Measurements from ENCODE around the gene HOXD3. TPM values are rescaled to one million over a fixed set of nuclear protein-coding genes. Genes with fewer than 3 reads are reported as not detected.

HOXD3 gene
- total RNA-seq, 2 experiments from 2014 or later, result not detected

DNA sequence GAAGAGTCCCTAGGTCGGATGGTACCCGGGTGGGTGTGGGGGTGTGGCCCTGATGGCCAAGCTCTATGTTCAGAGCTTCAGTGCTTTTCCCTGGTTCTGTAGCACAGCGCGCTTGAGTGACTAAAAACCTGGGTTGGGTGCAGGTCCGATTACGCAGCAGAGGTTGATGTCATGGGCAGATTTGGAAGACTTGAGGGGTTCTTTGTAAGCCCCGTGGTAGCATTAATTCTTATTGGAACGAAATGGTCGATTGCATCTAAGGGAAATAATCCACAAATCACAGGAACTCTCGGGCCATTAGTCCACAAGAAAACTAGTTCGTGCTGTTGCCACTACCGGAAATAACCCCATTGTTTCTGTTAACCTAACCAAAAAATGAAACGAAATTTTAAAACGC lies 18.6 kb upstream of the HOXD3 start:
- Mint-ChIP-seq H3K27me3 (ENCODE audit: low read depth) (peaks cover 86% of the 10 kb centered on the region), H3K9me3 (peaks cover 5% of the 10 kb centered on the region), H3K27ac (no peak overlapping the region), H3K4me3 (no peak overlapping the region), H3K36me3 (ENCODE audit: low read depth) (peaks cover 3% of the 10 kb centered on the region), H3K4me1 (ENCODE audit: low read depth) (peaks cover 26% of the 10 kb centered on the region)
- no peak for DNase-seq
- CTCF ChIA-PET, result interaction anchor here (0.9 to 5.3 kb wide), 8 partner anchors 9 to 416 kb away, joined by 3 to 93 read pairs (median 7); no protein-coding TSS in a partner anchor
- intact Hi-C loops (cut with micrococcal nuclease), result loop anchor here (1.0 kb wide), 1 partner anchor 8 kb away; no protein-coding TSS in a partner anchor

DNA sequence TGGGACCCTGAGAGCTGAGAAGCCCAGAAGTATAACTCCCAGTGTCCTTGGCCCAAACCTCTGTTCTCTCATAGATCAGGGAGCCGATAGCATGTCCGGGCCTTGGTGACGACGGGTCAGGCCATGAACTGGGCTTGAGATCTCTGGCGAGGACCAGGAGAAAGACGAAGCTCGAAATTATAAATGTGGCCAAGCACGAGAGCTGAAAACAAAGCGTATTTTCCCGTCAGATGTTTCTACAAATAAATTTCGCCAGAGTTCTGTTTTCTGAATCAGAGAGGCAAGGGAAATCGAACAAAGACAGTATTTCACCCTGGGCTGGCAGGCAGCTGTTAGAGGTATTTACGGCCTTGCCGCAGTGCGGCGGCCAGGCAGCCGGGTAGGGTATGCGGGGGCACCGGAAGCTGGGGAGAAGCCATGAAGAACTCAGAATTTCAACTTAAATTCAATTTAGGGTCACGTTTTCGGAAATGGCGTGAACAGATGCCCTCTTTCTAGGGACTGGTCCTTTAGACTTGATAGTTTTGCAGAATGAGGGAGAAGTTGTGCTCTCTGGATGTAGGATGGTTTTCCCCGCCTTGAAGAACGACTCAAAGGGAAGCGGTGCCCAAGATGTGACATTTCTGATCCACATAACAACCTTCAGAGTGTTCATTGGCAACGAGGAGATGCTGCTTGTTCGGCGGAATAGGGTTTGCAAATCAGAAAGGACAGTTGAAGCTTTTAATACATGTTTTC lies 18.0 kb upstream of the HOXD3 start:
- intact Hi-C loops (cut with micrococcal nuclease), result loop anchor here (1.0 kb wide), 1 partner anchor 9 kb away; no protein-coding TSS in a partner anchor

DNA sequence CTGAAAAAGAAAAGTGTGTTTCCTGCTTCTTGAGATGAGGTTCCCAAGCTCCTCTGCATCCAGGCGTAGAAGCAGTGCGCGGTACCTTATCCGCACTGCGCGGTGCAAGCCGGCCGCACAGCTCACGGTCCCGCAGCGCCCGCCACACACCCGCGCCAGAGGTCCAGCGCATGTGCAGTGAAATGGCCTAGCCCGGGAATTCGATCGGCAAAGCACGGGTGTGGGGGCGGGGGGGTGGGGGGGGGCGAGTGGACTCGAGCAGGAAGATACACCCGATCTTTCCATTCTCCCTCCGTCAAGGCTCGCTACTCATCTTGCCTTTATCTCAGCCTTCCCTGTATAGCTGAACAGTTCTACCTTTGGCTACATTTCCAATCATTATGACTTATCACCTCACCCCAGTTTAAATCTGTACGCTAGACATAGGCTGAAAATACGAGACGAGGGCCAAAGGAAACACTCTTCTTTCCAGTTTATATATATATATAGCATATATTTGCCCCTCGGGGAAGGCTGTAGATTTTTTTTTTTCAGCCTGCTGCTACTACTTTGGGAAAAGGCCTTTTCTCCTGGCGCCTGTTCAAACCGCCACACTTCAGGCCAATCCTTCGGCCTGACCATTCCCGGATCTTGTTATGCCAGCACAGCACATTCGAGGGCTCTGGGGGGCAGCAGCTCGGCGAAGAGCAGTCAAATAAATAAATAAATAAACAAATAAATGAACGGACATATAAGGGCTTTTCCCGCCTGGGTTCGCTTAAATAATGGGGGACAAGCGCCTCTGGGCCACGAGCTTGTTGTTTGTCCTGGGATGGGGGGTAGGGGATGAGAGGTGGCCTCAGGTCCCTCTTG lies 17.2 kb upstream of the HOXD3 start:
- Mint-ChIP-seq H3K27me3 (ENCODE audit: low read depth) (peaks cover 83% of the 10 kb centered on the region), H3K9me3 (peaks cover 5% of the 10 kb centered on the region), H3K4me3 (no peak overlapping the region), H3K27ac (no peak overlapping the region), H3K36me3 (ENCODE audit: low read depth) (peaks cover 3% of the 10 kb centered on the region), H3K4me1 (ENCODE audit: low read depth) (peaks cover 26% of the 10 kb centered on the region)
- intact Hi-C loops (cut with micrococcal nuclease), result loop anchor here (1.0 kb wide), 5 partner anchors 193 to 512 kb away; no protein-coding TSS in a partner anchor
- DNase-seq, result no peak
- CTCF ChIA-PET, result interaction anchor here (0.6 to 5.3 kb wide), 29 partner anchors 8 to 1008 kb away, joined by 3 to 93 read pairs (median 5); partner anchors contain the start of gene HOXD4

More for the DNA sequence above, 18.0 kb upstream of the HOXD3 start:
- DNase-seq, result no peak
- CTCF ChIA-PET, result interaction anchor here (0.7 to 5.3 kb wide), 13 partner anchors 9 to 515 kb away, joined by 3 to 93 read pairs (median 5); no protein-coding TSS in a partner anchor
- H3K27me3 Mint-ChIP-seq (ENCODE audit: low read depth), result peaks cover 85% of the 10 kb centered on the region
- H3K4me1 Mint-ChIP-seq (ENCODE audit: low read depth), result peaks cover 26% of the 10 kb centered on the region
- no peak overlapping the region for H3K27ac Mint-ChIP-seq
- no peak overlapping the region for H3K4me3 Mint-ChIP-seq
- peaks cover 5% of the 10 kb centered on the region for H3K9me3 Mint-ChIP-seq
- H3K36me3 Mint-ChIP-seq (ENCODE audit: low read depth), result peaks cover 3% of the 10 kb centered on the region

DNA sequence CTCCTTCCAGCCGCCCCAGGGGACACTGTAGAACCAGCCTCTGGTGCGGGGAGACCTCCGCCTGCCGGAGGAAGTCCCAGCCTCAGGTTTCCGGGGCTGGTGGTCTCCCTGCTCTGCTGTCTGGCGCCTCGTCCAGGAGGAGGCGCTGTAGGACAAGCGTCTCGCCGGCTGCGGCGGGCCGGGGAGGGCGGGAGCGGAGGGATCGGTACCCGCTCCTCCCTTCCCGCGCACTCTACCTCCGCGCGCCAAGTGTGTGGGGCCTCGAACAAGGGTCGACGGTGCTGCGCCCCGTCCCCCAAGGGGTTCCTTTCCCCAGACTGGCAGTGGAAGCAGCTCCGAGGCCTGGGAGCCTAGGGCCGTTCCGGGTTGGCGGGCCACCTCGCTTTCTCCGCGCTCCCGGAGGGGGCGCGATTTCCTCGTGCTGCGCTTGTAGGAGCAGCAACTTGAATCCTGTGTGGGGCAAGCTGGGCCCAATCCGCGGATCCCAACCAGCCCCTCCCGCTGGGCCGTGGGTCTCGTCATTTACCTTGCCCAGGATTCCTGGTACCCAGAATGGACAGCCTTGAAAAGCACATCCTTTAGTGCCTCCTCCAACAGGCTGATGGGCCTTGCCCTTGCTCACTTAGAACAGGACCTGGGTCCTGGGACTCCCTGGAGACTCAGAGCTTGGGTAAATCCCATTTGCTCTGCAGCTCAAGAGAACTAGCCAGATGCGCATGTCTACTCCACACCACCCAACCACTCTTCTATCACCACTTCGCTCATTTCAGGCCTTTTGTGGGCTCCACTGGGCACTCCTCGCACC lies 16.4 kb upstream of the HOXD3 start:
- Mint-ChIP-seq H3K9me3 (peaks cover 5% of the 10 kb centered on the region), H3K4me3 (peak overlapping the region; percentile 42), H3K27me3 (ENCODE audit: low read depth) (peaks cover 83% of the 10 kb centered on the region), H3K4me1 (ENCODE audit: low read depth) (peaks cover 21% of the 10 kb centered on the region), H3K36me3 (ENCODE audit: low read depth) (peaks cover 3% of the 10 kb centered on the region), H3K27ac (no peak overlapping the region)
- CTCF ChIA-PET, result interaction anchor here (0.5 to 5.3 kb wide), 35 partner anchors 10 to 1489 kb away, joined by 3 to 93 read pairs (median 5); partner anchors contain the start of gene HOXD4
- peak; percentile 74 for DNase-seq
- intact Hi-C loops (cut with micrococcal nuclease), result loop anchor here (1.0 kb wide), 5 partner anchors 193 to 512 kb away; no protein-coding TSS in a partner anchor

DNA sequence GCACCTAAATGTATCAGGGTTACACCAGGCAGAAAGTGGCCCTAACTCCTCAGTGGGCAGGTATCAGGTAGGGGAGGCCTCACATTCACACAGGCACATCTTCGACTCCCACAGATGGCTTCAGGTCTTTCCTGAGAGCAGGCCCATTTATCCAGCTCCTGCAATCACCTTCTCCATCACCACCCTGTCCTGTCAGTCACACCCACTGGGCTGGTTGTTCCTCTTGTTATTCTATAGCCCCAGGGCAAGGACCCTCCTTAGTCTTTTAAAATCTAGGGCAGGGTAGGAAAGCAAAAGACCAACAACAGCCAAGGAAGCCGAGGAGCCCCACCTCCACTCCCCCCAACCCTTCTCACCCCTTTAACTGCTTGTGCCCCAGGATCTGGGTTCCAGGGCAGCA lies 14.8 kb upstream of the HOXD3 start:
- no peak for DNase-seq
- peaks cover 16% of the 10 kb centered on the region for H3K4me1 Mint-ChIP-seq (ENCODE audit: low read depth)
- CTCF ChIA-PET, result interaction anchor here (1.1 to 5.3 kb wide), 2 partner anchors 312 to 495 kb away, joined by 5 to 93 read pairs; no protein-coding TSS in a partner anchor

DNA sequence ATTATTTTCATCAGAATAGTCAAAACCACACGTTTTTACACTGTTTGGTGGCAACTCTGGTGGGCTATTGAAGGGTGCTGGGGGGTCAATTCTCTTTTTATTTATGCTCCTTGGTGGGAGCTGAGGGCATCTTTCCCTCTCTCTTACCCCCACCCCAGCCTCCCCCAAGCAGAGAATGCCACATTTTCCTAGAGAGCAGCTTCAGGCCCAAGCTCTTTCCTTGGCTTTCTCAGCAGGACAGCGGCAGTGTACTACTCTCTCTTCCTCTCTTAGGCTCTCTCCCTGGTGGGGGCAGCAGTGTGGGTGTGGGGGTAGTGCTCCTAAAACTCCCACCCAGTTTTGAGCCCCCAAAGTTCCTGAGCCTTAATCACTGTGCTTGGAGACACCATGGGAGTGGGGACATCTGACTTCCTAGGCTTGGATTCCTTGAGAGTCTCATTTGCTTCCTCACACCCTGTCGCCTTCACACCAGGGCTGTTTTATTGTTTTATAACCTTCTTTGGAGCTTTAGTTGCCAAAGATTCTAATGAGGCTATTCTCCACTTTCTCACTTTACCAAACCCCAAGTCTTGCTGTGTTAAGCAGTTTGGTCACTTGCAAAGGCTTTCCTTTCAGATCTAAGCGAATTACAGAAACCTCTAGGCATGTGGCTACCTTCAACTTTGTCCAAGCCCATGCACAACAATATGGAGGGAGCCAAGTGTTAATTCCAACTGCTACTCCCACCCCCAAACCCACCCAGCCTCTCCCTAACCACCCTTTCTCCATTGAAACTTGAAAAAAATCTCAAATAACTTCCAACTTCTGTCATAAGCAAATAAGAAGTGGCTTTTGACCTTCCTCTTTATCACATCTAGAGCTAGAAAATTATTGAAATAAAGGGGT lies 11.8 kb upstream of the HOXD3 start:
- no peak for DNase-seq
- H3K36me3 Mint-ChIP-seq (ENCODE audit: low read depth), result no peaks in the 10 kb centered on the region
- peaks cover 14% of the 10 kb centered on the region for H3K4me1 Mint-ChIP-seq (ENCODE audit: low read depth)
- H3K9me3 Mint-ChIP-seq, result no peaks in the 10 kb centered on the region
- CTCF ChIA-PET, result interaction anchor here (1.1 kb wide), 2 partner anchors 10 to 14 kb away, joined by 4 to 5 read pairs; no protein-coding TSS in a partner anchor
- intact Hi-C loops (cut with micrococcal nuclease), result no loop called here
- no peak overlapping the region for H3K4me3 Mint-ChIP-seq
- H3K27ac Mint-ChIP-seq, result no peak overlapping the region
- H3K27me3 Mint-ChIP-seq (ENCODE audit: low read depth), result peaks cover 87% of the 10 kb centered on the region

More for the DNA sequence above, 14.8 kb upstream of the HOXD3 start:
- intact Hi-C loops (cut with micrococcal nuclease), result no loop called here
- H3K27ac Mint-ChIP-seq, result no peak overlapping the region
- peaks cover 3% of the 10 kb centered on the region for H3K36me3 Mint-ChIP-seq (ENCODE audit: low read depth)
- H3K9me3 Mint-ChIP-seq, result peaks cover 5% of the 10 kb centered on the region
- H3K27me3 Mint-ChIP-seq (ENCODE audit: low read depth), result peaks cover 85% of the 10 kb centered on the region
- no peak overlapping the region for H3K4me3 Mint-ChIP-seq

DNA sequence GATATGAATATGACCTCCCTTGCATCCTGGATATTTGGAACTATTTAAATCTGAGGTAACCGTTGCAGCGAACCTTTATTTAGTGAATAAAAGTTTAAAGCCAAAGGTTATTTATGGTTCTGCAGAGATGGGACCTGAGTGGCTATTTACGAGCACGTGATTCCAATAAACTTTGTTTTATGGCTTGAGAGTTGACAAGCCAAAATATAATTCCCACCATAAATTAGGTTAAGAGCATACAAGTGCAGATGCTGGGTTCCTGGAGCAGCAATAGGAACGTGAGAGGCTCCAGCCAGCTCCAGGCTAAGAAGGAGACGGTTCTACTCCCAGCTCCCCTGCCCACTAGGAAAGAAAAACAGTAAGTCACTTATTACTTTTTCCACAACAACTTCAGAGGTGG lies 11.0 kb upstream of the HOXD3 start:
- CTCF ChIA-PET, result no interaction called here
- H3K36me3 Mint-ChIP-seq (ENCODE audit: low read depth), result no peaks in the 10 kb centered on the region
- no peak for DNase-seq
- H3K27ac Mint-ChIP-seq, result no peak overlapping the region
- H3K4me1 Mint-ChIP-seq (ENCODE audit: low read depth), result peaks cover 11% of the 10 kb centered on the region
- H3K9me3 Mint-ChIP-seq, result no peaks in the 10 kb centered on the region
- H3K4me3 Mint-ChIP-seq, result no peak overlapping the region
- H3K27me3 Mint-ChIP-seq (ENCODE audit: low read depth), result peaks cover 90% of the 10 kb centered on the region
- intact Hi-C loops (cut with micrococcal nuclease), result no loop called here

DNA sequence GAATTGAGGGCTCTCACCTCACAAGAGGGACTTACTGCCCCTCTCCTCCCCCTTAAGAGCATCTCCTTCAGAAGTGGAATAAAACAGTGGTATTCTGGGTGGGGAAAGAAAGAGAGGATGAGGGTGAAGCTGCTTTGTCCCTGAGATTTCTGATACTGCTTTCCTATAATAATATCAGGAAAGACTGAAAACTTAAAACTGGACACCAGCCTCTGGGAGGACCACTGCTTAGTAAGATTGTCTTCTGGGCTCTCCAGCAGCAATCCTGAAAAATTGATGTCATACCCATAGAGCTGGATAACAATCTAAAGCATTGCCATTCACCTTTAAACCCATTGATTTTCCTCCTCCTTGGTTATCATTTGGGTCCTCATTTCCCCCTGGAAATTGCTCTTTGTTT lies 10.5 kb upstream of the HOXD3 start:
- Mint-ChIP-seq H3K27ac (no peak overlapping the region), H3K9me3 (no peaks in the 10 kb centered on the region), H3K27me3 (ENCODE audit: low read depth) (peaks cover 90% of the 10 kb centered on the region), H3K4me3 (no peak overlapping the region), H3K4me1 (ENCODE audit: low read depth) (peaks cover 12% of the 10 kb centered on the region), H3K36me3 (ENCODE audit: low read depth) (no peaks in the 10 kb centered on the region)
- intact Hi-C loops (cut with micrococcal nuclease), result no loop called here
- no peak for DNase-seq
- CTCF ChIA-PET, result no interaction called here

DNA sequence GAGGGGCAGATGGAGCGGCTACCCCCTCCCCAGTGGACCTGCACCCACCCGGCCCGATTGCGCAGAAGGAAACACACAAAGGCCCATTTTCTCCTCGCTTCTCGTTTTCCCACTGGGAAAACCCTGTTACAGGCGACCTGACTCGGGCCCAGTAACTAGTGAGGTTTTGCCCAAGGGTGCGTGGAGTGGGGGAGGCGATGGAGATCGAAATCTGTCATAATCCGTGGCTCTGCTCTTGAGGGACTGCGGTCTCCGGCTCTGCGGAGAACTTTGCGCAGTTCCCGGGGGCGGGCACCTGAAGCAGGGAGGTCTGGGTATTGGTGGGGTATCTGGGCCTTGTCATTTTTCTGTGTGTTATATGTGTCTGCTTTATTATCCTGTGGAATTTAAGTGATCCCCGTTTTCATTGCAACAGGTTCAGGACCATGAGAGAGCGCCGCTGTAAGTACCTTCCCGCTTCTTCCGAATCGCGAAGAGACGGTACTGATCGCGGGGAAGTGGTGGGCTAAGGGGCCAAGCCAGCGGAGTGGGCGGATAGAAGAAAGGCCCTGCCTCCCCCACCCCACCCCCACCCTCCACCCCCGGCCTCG lies 9.8 kb upstream of the HOXD3 start:
- CTCF ChIA-PET, result interaction anchor here (1.2 kb wide), 1 partner anchor 8 kb away, joined by 3 read pairs; no protein-coding TSS in a partner anchor
- peaks cover 12% of the 10 kb centered on the region for H3K4me1 Mint-ChIP-seq (ENCODE audit: low read depth)
- H3K36me3 Mint-ChIP-seq (ENCODE audit: low read depth), result no peaks in the 10 kb centered on the region
- H3K9me3 Mint-ChIP-seq, result no peaks in the 10 kb centered on the region
- H3K4me3 Mint-ChIP-seq, result no peak overlapping the region
- no peak overlapping the region for H3K27ac Mint-ChIP-seq
- intact Hi-C loops (cut with micrococcal nuclease), result no loop called here
- H3K27me3 Mint-ChIP-seq (ENCODE audit: low read depth), result peaks cover 85% of the 10 kb centered on the region
- DNase-seq, result no peak

DNA sequence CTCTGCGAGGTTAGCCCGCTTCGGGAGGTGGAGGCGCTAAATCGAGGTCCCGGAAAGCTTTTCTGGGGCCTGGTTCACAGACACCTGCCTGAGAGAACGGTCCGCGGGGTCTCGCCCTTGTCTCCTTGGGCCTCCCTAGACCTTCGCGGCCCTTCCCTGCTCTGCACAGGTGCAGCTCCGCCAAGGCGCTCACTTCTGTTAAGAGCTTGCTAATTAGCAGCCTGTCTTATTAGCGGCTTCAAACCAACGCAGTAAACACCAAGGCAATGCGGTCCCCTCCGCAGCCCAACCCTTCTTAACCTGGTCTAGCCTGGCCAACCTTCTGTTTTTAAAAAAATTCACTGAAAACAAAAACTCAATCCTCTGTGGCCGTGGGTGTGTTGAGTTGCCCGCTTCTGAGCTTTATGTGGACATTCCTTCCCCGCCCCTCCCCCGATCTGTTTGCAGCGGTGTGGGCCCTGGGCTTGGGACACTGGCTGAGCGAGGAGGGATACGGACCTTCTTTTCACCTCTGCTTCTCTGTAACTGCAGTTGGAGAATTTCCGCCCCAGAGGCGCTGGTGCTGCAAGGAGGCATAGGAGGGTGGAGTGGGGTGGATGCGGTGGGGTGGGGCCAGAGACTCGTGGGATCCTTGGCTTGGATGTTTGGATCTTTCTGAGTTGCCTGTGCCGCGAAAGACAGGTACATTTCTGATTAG lies 9.2 kb upstream of the HOXD3 start:
- Mint-ChIP-seq H3K4me3 (no peak overlapping the region), H3K36me3 (ENCODE audit: low read depth) (no peaks in the 10 kb centered on the region), H3K9me3 (no peaks in the 10 kb centered on the region), H3K27me3 (ENCODE audit: low read depth) (peaks cover 86% of the 10 kb centered on the region), H3K4me1 (ENCODE audit: low read depth) (peaks cover 17% of the 10 kb centered on the region), H3K27ac (no peak overlapping the region)
- intact Hi-C loops (cut with micrococcal nuclease), result no loop called here
- CTCF ChIA-PET, result interaction anchor here (1.2 kb wide), 1 partner anchor 9 kb away, joined by 3 read pairs; no protein-coding TSS in a partner anchor
- DNase-seq, result no peak
